ENCODE results near the gene KRTAP1-3.
"Not testable (repeated sequence)": the region's sequence is repeated elsewhere in the genome, so short reads cannot be mapped to it uniquely, and the experiment has no call there.

Gene KRTAP1-3

DNA sequence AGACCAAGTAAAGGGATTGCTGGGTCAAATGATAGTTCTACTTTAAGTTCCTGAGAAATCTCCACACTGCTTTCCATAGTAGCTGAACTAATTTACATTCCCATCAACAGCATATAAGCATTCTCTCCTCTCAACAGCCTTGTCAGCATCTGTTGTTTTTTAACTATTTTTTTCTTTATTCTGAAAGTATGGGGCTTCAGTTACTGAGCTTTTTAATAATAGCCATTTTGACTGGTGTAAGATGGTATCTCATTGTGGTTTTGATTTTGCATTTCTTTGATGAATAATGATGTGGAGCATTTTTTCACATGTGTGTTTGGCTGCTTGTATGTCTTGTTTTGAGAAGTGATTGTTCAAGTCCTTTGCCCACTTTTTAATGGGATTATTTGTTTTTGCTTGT lies 17.9 kb upstream of the KRTAP1-3 start:
- DNase-seq: no peak

DNA sequence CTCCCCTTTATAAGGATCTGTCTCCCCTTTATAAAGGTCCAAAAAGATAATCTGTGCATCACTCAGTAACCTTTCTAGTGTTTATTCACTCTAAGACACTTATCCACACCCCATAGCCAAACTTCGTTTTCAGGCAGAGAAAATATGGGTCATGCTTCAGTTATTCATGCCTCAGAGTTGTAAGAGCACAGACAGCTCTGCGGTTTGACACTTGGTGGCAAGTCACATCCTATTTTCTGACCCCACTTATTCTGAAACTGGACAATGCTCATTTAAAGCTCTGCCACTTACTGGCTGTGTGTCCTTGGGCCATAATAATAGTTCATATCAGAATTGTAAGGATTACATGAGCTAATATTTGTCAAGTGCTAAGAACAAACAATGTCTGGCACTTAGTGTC lies 14.4 kb upstream of the KRTAP1-3 start:
- DNase-seq: no peak

DNA sequence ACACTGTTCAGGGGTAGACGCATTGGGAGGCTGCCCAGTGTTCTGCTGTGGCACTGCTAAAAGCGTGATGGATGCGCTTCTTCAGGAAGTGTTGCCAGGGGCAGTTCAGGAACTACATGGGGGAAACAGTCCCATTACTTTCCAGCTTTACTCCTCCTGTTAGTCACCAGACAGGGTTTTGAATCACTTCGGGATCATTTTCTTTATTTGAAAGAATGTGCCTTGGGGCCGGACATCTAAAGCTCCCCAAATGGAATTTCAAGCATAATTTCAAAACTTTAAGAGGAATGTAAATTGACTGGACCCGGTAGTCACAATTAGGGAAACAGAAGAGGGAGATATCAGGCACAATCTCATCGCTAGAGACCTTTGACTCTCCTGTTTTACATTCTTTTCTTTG lies 13.8 kb upstream of the KRTAP1-3 start:
- DNase-seq: no peak

DNA sequence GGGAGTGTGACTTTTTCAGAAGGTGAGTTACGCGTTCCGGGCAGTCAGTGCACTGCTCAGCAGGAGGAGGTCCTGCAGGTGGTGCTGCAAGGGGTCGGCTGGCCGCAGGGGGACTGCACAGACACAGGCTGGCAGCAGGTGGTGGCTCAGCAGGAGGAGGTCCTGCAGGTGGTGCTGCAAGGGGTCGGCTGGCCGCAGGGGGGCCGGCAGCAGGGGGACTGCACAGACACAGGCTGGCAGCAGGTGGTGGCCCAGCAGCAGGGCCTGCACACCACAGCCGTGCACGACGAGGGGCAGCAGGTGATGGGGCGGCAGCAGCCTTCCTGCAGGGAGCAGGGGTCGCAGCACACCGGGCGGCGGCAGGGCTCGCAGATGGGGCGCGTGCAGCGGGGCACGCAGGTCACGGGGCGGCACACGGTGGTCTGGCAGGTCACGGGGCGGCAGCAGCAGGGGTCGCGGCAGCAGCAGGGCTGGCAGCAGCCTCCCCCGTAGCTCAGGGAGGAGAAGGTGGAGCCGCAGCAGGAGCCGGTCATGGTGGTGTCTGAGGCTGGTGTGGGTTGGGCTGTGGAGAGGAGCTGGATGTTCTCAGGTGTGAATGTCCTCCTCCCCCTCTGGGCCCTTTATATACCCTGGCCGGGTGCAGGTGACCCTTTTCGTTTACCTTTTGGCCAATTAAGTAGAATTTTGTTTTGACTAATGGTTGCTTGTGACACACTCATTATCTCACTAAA lies 12.2 kb upstream of the KRTAP1-3 start, which contains the start of gene KRTAP2-1:
Gene KRTAP2-1 (minus strand): TSS at position 582 of the 731 bp plus-strand sequence. CDS start 49 bp downstream, at position 533.
- not testable (repeated sequence) for DNase-seq

DNA sequence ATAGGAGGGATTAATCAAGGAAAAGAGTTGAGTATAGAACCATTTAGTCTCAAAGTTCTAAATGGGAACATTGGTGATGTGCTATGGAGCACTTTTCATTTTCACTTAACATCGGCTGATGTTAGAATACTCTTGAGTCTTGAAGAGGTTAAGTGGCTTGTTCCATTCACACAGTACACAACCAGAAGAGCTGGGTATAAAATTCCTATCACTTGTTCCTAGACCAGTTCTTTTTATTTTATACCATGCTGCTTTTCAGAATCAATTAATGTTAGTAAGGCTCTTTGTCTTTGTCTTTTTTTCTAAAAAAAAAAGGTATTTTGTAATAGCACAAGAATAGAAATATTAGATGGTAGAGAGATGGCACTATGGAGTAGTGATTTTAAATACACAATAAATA lies 8.3 kb upstream of the KRTAP1-3 start:
- DNase-seq: no peak

DNA sequence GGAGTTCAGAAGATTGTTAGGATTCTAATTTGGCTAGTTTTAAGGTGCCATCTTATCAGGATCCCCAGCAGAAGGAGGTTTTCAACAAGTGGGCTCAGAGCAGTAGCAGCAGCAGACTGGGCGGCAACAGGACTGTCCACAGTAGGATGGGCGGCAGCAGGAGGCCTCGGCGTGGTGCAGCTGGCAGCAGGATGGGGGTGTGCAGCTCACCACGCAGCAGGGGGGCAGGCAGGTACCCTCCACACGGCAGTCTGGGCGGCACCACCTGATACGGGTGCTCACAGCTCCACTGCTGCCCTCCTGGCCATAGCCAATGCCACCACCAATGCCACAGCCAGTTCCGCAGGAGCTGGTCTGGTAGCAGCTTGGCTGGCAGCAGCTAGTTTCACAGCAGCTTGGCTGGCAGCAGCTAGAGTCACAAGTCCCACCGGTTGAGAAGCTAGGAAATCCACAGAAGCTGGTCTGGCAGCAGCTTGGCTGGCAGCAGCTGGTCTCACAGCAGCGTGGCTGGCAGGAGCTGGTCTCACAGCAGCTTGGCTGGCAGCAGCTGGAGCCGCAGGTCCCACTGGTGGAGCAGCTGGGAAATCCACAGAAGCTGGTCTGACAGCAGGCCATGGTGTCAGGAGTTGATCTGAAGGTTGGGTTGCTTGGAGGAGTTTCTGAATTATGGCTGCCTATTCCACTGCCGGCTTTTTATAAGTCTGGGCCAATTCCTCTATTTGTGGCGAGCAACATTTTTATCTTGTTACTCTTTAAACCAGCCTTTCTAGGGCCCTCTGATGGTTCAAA lies 6.3 kb upstream of the KRTAP1-3 start, which contains the start of gene KRTAP1-1:
Gene KRTAP1-1 (minus strand): TSS at position 668 of the 789 bp plus-strand sequence. CDS start 53 bp downstream, at position 615.
- DNase-seq: not testable (repeated sequence)

DNA sequence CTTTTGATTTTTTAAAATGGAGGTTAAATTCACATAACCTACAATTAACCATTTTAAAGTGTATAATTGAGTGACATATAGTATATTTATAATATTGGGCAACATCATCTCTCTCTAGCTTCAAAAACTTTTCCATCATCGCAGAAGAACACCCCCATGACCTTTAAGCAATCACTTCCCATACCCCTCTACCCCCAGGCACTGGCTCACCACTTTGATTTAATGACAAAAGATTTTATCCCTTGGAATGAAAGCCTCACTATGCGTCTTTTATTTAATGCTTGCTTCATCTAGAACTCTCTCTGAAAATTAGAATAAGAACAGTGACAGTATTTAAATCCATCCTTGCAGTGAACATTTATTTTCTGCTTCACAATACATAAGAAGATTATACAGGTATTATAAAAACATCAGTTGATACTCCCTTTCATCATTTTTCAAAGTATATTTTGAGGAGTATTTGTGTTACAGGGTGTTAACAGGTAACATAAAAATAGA lies 3.2 kb upstream of the KRTAP1-3 start:
- DNase-seq: no peak

DNA sequence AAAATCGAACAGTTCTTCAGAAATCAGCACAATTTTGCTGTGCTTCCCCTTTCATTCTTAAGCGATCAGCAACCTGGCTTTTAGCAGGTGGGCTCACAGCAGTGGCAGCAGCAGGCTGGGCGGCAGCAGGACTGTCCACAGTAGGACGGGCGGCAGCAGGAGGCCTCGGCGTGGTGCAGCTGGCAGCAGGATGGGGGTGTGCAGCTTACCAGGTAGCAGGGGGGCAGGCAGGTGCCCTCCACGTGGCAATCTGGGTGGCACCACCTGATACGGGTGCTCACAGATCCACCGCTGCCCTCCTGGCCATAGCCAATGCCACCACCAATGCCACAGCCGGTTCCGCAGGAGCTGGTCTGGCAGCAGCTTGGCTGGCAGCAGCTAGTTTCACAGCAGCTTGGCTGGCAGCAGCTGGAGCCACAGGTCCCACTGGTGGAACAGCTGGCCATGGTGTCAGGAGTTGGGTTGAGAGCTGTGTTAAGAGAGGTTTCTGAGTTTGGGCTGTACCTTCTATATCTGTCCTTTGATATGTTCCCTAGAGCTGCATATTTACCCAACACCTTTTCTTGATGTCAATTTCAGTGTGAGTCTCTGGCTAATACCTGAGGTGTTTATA lies 4.9 kb downstream of the KRTAP1-3 start, which contains the start of gene KRTAP1-4:
Gene KRTAP1-4 (minus strand): TSS at position 563 of the 613 bp plus-strand sequence. CDS start 117 bp downstream, at position 446.
- no peak for DNase-seq

DNA sequence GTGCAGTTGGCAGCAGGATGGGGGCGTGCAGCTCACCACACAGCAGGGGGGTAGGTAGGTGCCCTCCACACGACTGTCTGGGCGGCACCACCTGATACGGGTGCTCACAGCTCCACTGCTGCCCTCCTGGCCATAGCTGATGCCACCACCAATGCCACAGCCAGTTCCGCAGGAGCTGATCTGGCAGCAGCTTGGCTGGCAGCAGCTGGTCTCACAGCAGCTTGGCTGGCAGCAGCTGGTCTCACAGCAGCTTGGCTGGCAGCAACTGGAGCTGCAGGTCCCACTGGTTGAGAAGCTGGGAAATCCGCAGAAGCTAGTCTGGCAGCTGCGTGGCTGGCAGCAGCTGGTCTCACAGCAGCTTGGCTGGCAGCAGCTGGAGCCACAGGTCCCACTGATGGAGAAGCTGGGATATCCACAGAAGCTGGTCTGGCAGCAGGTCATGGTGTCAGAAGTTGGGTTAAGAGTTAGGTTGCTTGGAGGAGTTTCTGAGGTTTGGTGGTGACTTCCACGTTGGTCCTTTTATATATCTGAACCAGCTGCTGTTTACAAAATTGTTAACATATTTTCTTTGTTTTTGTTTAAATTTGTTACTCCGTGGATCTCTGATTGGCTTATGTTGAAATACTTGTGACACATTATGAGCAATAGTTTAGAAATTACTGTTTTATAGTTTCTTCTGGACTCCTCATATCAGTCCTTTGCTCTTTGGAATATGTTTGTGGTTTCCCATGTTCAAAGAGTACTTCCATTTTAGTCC lies 7.8 kb downstream of the KRTAP1-3 start, which contains the start of gene KRTAP1-5:
Gene KRTAP1-5 (minus strand): TSS at position 494 of the 757 bp plus-strand sequence. CDS start 53 bp downstream, at position 441.
- DNase-seq: no peak

DNA sequence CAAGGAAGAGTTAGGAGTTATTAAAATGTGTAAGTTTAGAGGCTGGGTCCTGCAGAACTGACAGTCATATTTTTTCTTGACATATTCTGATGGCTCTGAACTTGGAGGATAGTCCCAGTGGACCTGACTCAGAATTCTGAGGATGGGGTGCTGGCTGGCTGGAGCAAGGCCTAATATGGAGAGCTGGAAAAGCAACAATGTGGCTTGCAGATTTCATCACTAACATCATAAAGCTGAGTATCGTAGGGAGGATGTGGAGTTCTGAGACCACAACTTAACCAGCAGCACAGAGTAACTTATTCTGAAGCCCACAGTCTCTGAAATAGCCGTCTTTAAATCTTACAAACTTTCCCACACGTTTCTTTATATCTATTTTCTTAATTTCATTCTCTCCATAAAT lies 10.0 kb downstream of the KRTAP1-3 start:
- DNase-seq: no peak

DNA sequence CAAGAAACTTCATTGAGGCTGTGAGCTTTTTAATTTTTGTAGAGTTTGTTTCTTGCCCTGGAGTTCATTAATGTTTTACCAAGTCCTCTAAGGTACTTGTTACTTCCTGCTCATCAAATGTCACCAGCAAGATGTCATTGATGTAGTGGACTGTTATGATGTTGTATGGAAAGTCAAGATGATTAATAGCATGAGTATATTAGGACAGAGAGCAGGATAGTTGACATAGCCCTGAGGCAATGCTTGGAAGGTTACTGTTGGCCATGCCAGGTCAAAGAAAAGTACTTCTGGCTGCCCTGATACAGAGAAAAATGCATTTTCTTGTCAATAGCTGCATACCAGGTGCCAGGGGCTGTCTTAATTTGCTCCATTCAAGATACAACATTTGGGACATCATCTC lies 14.3 kb downstream of the KRTAP1-3 start:
- no peak for DNase-seq

DNA sequence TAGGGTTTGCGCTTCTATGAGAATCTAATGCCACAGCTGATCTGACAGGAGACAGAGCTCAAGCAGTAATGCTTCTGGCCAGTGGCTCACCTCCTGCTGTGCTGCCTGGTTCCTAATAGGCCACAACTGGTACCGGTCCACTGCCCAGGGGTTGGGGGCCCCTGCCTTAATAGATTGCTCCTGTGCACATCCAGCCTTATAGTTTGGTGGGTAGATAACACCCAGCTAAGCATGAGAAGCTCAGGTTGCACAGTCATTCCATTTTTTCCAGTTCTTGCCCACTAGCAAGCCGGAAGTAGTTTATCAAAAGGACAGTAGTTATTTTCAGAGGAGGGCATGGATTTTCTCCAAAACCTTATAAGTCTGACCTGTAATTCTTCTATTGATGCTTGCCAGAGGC lies 15.3 kb downstream of the KRTAP1-3 start:
- DNase-seq: no peak

DNA sequence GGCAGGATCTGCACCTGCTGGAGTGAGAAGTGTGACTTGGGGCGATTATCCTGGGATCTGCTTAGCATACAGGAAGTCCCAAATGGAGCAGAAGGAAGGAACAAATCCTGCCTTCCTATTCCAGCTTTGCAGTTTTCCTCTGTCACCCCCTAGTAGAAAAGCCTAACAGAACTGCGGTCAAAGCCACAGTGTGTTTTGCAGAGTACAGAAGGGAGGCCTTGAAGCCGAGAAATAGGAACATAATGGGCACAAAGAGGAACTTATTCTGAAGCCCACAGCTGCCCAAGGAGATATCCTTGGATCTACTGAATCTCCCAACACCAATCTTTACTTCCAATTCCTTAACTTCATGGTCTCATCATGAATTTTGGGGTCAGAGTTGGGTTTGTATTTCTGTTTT lies 16.1 kb downstream of the KRTAP1-3 start:
- DNase-seq: no peak

DNA sequence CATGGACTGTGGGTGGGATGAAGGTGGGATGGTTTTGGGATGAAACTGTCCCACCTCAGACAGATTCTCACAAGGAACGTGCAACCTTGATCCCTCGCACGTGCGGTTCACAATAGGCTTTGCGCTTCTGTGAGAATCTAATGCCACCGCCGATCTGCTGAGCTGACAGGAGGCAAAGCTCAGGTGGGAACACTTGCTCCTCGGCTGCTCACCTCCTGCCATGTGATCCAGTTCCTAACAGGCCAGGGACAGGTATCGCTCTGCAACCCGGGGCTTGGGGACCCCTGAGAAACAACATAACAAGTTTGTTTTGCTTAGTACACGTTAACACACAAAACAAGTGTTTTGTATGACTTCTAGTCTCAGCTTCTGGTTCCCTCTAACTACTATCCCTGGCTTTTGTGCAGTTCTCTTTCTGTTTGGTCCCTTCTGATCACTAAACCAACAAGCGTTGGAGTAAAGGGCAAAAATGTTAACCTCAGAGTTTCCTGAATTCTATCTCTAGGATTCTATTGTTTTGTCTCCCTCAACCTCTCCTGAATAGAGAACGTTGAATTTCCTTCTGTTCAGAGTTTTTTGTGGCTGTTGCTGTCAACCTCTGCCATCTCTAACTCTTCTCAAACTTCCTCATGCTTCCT lies 18.0 kb downstream of the KRTAP1-3 start:
- DNase-seq: no peak

DNA sequence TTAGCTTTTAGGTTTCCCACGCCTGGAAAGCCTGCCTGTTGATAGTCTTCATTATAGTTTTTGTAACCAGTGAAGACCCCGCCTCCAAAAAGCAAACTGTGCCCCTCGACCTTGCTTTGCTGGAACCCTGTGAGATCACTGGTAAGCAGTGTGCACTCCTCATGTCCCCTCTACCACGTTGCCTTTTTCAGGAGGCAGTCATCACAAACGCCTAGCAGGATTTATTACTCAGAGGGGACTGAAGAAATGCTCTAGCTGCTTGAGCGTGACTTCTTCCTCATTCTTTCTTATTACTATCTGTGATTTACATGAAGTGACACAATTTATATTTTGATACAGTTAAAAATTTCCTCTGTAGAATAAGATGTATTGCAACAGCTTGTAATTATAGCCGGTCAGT lies 19.2 kb downstream of the KRTAP1-3 start:
- DNase-seq: no peak

DNA sequence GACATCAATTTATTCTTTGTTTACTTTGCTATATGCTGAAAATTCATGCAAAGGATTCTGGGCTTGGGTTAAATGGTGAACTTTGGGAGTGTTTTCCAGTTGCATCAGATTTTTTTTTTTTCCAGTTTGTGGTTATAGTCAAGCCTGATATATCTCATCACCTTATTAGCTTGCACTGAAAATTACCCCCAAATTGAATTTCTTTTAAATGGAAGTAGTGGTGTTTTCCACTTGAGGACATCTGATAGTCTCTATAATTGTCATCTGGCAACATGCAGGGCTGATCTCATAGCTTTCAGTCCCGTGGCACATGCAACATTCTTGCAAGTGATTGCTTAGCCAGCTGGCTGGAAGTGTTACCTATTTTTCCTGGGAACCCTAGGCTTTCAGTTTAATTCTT lies 21.1 kb downstream of the KRTAP1-3 start:
- no peak for DNase-seq

DNA sequence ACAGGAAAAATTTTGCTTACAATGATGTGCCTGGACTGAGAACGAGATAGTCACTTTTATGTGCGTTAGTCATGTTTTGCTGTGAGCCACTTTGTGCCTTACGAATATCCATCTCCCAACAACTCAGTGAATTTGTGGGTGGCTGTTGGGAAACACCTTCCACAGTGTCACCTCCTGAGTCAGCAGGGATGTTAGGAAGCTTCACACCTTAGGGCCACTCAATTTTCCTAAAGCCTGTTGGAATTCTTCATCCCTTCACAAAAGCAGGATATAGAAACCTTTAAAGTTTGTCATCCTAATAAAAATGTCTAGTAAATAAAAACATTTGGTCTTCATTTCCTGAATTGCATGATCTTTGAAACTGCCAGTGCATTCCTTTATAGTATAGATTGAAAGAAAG lies 21.5 kb downstream of the KRTAP1-3 start:
- no peak for DNase-seq

DNA sequence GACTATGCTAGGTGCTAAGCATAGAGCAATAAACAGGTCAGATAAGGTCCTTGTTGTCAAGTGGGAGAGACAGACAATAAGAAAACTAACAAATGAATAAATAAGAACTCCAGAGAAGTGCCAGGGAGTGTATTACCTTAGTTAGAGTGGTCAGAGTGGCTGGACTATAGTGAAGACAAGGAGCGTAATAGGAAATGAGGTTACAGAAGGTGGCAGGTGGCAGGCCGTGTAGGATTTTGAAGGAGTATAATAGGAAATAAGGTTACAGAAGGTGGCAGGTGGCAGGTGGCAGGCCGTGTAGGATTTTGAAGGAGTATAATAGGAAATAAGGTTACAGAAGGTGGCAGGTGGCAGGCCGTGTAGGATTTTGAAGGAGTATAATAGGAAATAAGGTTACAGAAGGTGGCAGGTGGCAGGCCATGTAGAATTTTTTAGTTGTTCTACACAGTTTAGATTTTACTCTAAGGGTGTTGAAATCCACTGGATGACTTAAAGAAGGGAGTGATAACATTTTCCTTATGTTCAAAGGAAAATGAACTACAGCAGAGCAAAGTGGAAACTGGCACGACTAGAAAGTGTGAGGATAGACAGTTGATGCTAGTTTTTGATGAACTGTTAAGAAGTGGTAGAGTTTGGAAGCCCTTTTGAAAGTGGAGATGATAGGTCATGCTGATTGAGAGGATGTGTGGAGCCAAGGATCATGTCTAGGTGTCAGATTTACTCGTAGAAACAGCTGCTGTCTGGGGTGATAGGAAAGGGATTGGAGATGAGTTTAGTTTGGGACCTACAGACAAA lies 22.2 kb downstream of the KRTAP1-3 start:
- DNase-seq: no peak

DNA sequence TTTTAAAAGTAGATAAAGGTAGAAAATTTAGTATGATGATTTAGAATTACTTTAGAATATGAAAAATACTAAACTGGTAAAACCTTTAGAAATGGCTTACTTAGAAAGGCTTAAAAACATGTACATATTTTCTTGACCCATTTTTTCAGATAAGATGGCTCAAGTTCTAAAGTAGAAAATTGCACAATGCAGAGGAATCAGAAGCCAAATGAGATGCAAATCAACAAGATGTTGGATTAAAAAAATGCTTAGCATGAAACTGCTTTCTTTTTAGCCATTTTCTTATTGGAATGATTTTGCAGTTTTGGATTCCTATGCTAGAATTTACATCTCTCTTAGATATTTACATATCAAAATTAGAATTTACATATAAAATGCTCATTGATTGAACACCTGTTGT lies 24.2 kb downstream of the KRTAP1-3 start:
- no peak for DNase-seq

DNA sequence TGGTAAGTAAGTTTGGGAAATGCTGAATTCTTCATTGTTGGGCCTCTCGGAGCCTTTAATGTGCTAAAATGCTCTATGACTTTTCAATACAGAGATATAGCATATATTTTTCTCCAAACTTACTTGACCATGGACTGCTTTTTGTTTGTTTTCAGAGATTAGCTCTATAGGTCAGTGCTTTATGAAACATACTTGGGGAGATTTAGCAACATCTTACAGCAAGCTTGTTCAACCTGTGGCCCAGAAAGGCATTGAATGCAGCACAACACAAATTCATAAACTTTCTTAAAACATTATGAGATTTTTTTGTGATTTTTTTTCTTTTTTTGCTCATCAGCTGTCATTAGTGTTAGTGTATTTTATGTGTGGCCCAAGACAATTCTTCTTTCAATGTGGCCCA lies 24.7 kb downstream of the KRTAP1-3 start:
- no peak for DNase-seq

DNA sequence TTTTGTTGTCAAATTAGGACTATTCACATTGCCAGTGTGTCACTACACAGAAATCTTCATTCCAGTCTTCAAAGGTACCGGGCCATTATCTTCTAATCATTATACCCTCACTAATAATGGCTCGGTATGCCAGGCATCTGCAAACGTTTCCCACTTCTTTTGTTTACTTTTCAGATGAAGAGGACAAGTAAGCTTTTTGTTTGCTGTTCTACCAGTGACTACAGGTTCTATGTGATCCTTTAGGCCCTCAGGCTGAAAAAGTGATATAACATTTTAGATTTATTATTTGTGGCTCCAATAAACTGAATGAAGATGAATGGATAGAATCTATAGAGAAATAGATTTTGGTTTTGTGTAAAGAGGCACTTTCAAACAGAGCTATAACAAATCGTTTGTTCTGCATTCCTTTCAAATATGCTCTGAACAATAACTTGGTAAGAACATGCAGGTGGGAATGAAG lies 25.3 kb downstream of the KRTAP1-3 start:
- no peak for DNase-seq

Measured in CD4-positive, alpha-beta T cell treated with Interleukin-4 for 1 hour (primary cell).